ENCODE measurements around the gene PRKG1.
"Not testable (repeated sequence)": the region's sequence is repeated elsewhere in the genome, so short reads cannot be mapped to it uniquely, and the experiment has no call there.

PRKG1 gene

GRCh38 chr10:51267980-51268570 lies 193.8 kb downstream of the PRKG1 start:
- not testable (repeated sequence) for H3K36me3 ChIP-seq (ENCODE audit: control insufficient read depth, insufficient read depth, low read length); H3K9me3 ChIP-seq (ENCODE audit: control insufficient read depth, insufficient read depth, low read length); H3K27me3 ChIP-seq (ENCODE audit: control insufficient read depth, insufficient read depth, low read length); H3K9ac ChIP-seq (ENCODE audit: low read depth, low read length); H3K4me3 ChIP-seq (ENCODE audit: low read depth, low read length)
- peaks cover 24% of the 10 kb centered on the region for H3K4me1 ChIP-seq (ENCODE audit: control insufficient read depth, insufficient read depth, low read length)

GRCh38 chr10:51269821-51270220 lies 195.5 kb downstream of the PRKG1 start:
- peaks cover 13% of the 10 kb centered on the region for H3K4me1 ChIP-seq (ENCODE audit: control insufficient read depth, insufficient read depth, low read length)
- no peaks in the 10 kb centered on the region for H3K36me3 ChIP-seq (ENCODE audit: control insufficient read depth, insufficient read depth, low read length)
- no peak overlapping the region for H3K9ac ChIP-seq (ENCODE audit: low read depth, low read length)
- H3K9me3 ChIP-seq (ENCODE audit: control insufficient read depth, insufficient read depth, low read length), result no peaks in the 10 kb centered on the region
- no peaks in the 10 kb centered on the region for H3K27me3 ChIP-seq (ENCODE audit: control insufficient read depth, insufficient read depth, low read length)
- H3K4me3 ChIP-seq (ENCODE audit: low read depth, low read length), result no peak overlapping the region

- Histone ChIP-seq H3K36me3 (ENCODE audit: control insufficient read depth, insufficient read depth, low read length) (no peaks in the 10 kb centered on the region), H3K9me3 (ENCODE audit: control insufficient read depth, insufficient read depth, low read length) (no peaks in the 10 kb centered on the region), H3K27me3 (ENCODE audit: control insufficient read depth, insufficient read depth, low read length) (no peaks in the 10 kb centered on the region), H3K9ac (ENCODE audit: low read depth, low read length) (no peak overlapping the region), H3K4me3 (ENCODE audit: low read depth, low read length) (no peak overlapping the region), H3K4me1 (ENCODE audit: control insufficient read depth, insufficient read depth, low read length) (peaks cover 13% of the 10 kb centered on the region)
Observed at GRCh38 chr10:51270936-51271530, 196.7 kb downstream of the PRKG1 start.

- not testable (repeated sequence) for H3K9me3 ChIP-seq (ENCODE audit: control insufficient read depth, insufficient read depth, low read length); H3K36me3 ChIP-seq (ENCODE audit: control insufficient read depth, insufficient read depth, low read length)
Observed at GRCh38 chr10:51272099-51272498, 197.8 kb downstream of the PRKG1 start.

GRCh38 chr10:51272555-51272954 lies 198.3 kb downstream of the PRKG1 start:
- Histone ChIP-seq H3K4me1 (ENCODE audit: control insufficient read depth, insufficient read depth, low read length) (peaks cover 7% of the 10 kb centered on the region), H3K27me3 (ENCODE audit: control insufficient read depth, insufficient read depth, low read length) (no peaks in the 10 kb centered on the region), H3K9me3 (ENCODE audit: control insufficient read depth, insufficient read depth, low read length) (no peaks in the 10 kb centered on the region), H3K4me3 (ENCODE audit: low read depth, low read length) (no peak overlapping the region), H3K9ac (ENCODE audit: low read depth, low read length) (no peak overlapping the region), H3K36me3 (ENCODE audit: control insufficient read depth, insufficient read depth, low read length) (no peaks in the 10 kb centered on the region)

More at GRCh38 chr10:51272099-51272498, 197.8 kb downstream of the PRKG1 start:
- H3K4me3 ChIP-seq (ENCODE audit: low read depth, low read length); H3K27me3 ChIP-seq (ENCODE audit: control insufficient read depth, insufficient read depth, low read length); H3K4me1 ChIP-seq (ENCODE audit: control insufficient read depth, insufficient read depth, low read length); H3K9ac ChIP-seq (ENCODE audit: low read depth, low read length): not testable (repeated sequence)

GRCh38 chr10:51273574-51273973 lies 199.3 kb downstream of the PRKG1 start:
- H3K4me3 ChIP-seq (ENCODE audit: low read depth, low read length), result no peak overlapping the region
- no peaks in the 10 kb centered on the region for H3K36me3 ChIP-seq (ENCODE audit: control insufficient read depth, insufficient read depth, low read length)
- H3K9me3 ChIP-seq (ENCODE audit: control insufficient read depth, insufficient read depth, low read length), result no peaks in the 10 kb centered on the region
- peaks cover 3% of the 10 kb centered on the region for H3K4me1 ChIP-seq (ENCODE audit: control insufficient read depth, insufficient read depth, low read length)
- H3K9ac ChIP-seq (ENCODE audit: low read depth, low read length), result no peak overlapping the region
- H3K27me3 ChIP-seq (ENCODE audit: control insufficient read depth, insufficient read depth, low read length), result no peaks in the 10 kb centered on the region

GRCh38 chr10:51276097-51276496 lies 201.8 kb downstream of the PRKG1 start:
- H3K36me3 ChIP-seq (ENCODE audit: control insufficient read depth, insufficient read depth, low read length); H3K4me1 ChIP-seq (ENCODE audit: control insufficient read depth, insufficient read depth, low read length); H3K9me3 ChIP-seq (ENCODE audit: control insufficient read depth, insufficient read depth, low read length); H3K27me3 ChIP-seq (ENCODE audit: control insufficient read depth, insufficient read depth, low read length); H3K9ac ChIP-seq (ENCODE audit: low read depth, low read length); H3K4me3 ChIP-seq (ENCODE audit: low read depth, low read length): not testable (repeated sequence)

- H3K9me3 ChIP-seq (ENCODE audit: control insufficient read depth, insufficient read depth, low read length); H3K4me1 ChIP-seq (ENCODE audit: control insufficient read depth, insufficient read depth, low read length); H3K36me3 ChIP-seq (ENCODE audit: control insufficient read depth, insufficient read depth, low read length); H3K4me3 ChIP-seq (ENCODE audit: low read depth, low read length); H3K9ac ChIP-seq (ENCODE audit: low read depth, low read length); H3K27me3 ChIP-seq (ENCODE audit: control insufficient read depth, insufficient read depth, low read length): not testable (repeated sequence)
Observed at GRCh38 chr10:51281387-51281786, 207.1 kb downstream of the PRKG1 start.

GRCh38 chr10:51285601-51286000 lies 211.3 kb downstream of the PRKG1 start:
- Histone ChIP-seq H3K4me1 (ENCODE audit: control insufficient read depth, insufficient read depth, low read length) (no peaks in the 10 kb centered on the region), H3K4me3 (ENCODE audit: low read depth, low read length) (no peak overlapping the region), H3K9me3 (ENCODE audit: control insufficient read depth, insufficient read depth, low read length) (no peaks in the 10 kb centered on the region), H3K9ac (ENCODE audit: low read depth, low read length) (no peak overlapping the region), H3K36me3 (ENCODE audit: control insufficient read depth, insufficient read depth, low read length) (no peaks in the 10 kb centered on the region), H3K27me3 (ENCODE audit: control insufficient read depth, insufficient read depth, low read length) (no peaks in the 10 kb centered on the region)

GRCh38 chr10:51288511-51288910 lies 214.2 kb downstream of the PRKG1 start:
- no peaks in the 10 kb centered on the region for H3K4me1 ChIP-seq (ENCODE audit: control insufficient read depth, insufficient read depth, low read length)
- no peak overlapping the region for H3K4me3 ChIP-seq (ENCODE audit: low read depth, low read length)
- no peaks in the 10 kb centered on the region for H3K27me3 ChIP-seq (ENCODE audit: control insufficient read depth, insufficient read depth, low read length)

GRCh38 chr10:51289519-51289918 lies 215.2 kb downstream of the PRKG1 start:
- H3K27me3 ChIP-seq (ENCODE audit: control insufficient read depth, insufficient read depth, low read length), result no peaks in the 10 kb centered on the region
- no peak overlapping the region for H3K4me3 ChIP-seq (ENCODE audit: low read depth, low read length)
- H3K36me3 ChIP-seq (ENCODE audit: control insufficient read depth, insufficient read depth, low read length), result no peaks in the 10 kb centered on the region
- H3K4me1 ChIP-seq (ENCODE audit: control insufficient read depth, insufficient read depth, low read length), result no peaks in the 10 kb centered on the region
- no peaks in the 10 kb centered on the region for H3K9me3 ChIP-seq (ENCODE audit: control insufficient read depth, insufficient read depth, low read length)
- no peak overlapping the region for H3K9ac ChIP-seq (ENCODE audit: low read depth, low read length)

More at GRCh38 chr10:51288511-51288910, 214.2 kb downstream of the PRKG1 start:
- H3K9me3 ChIP-seq (ENCODE audit: control insufficient read depth, insufficient read depth, low read length), result no peaks in the 10 kb centered on the region
- H3K36me3 ChIP-seq (ENCODE audit: control insufficient read depth, insufficient read depth, low read length), result no peaks in the 10 kb centered on the region
- no peak overlapping the region for H3K9ac ChIP-seq (ENCODE audit: low read depth, low read length)

- Histone ChIP-seq H3K4me3 (ENCODE audit: low read depth, low read length) (no peak overlapping the region), H3K36me3 (ENCODE audit: control insufficient read depth, insufficient read depth, low read length) (no peaks in the 10 kb centered on the region), H3K9me3 (ENCODE audit: control insufficient read depth, insufficient read depth, low read length) (no peaks in the 10 kb centered on the region), H3K9ac (ENCODE audit: low read depth, low read length) (no peak overlapping the region), H3K4me1 (ENCODE audit: control insufficient read depth, insufficient read depth, low read length) (no peaks in the 10 kb centered on the region), H3K27me3 (ENCODE audit: control insufficient read depth, insufficient read depth, low read length) (no peaks in the 10 kb centered on the region)
Observed at GRCh38 chr10:51291961-51292360, 217.7 kb downstream of the PRKG1 start.
